ENCODE measurements around the gene RASGEF1B.

RASGEF1B gene

DNA sequence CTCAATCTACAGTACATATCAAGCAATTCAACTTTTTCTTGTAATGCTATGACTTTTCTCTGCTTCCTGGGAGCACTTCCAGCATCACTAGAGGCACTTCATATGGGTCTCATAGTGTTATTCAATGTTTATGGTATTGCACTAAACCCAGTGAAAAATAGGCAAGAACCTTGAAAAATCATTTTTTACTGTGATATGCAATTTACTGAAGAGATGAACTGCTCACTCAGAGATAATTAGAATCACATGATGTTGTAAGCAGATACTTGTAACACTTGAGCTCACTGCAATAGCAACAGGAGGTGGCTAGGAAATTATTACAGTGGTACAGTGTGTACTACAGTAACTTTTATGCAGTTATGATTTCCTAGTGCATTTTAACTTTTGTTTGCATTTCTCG, 93.3 kb downstream of the RASGEF1B start:
- DNase-seq = no peak

DNA sequence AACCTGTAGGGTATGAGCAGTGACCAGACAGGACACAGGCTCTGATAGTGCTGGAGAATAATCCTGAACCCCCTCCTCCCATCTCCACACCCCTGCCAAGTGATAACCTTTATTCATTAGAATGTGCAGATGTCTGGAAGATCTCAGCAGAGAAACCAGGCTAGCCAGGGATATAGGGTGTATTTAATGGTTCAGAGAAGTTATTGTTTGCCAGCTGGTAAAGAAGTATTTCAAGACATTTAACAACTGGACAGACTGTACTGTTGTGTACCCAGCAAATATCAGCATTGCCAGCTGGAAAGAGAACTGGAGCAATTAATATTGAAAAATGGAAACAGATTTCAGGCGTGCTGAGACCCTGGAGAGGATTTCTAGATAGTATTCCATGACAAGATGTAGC, 94.5 kb downstream of the RASGEF1B start:
- DNase-seq = no peak

DNA sequence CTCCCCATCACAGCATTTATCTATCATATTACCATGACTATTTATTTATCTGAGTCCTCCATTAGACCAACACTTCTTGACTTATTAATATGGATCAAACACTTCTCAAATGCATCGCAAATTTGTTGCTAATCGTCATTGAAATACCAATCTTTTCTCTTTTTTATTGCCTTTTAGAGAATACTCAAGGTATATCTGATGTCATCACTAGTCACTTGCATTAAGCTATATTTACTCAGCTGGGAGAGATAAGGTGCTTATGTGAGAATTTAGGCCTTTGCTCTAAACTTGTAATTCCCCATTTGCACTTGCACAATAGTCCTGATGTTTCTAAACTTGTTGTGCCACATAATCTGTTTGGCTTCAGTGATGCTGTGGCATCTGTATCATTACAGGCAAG, 95.0 kb downstream of the RASGEF1B start:
- DNase-seq = no peak
